GM12878 (cell line): Measurements from ENCODE around the gene TBCD. TPM values are rescaled to one million over a fixed set of nuclear protein-coding genes. Genes with fewer than 3 reads are reported as not detected.

Source experiments
- CHD4 ChIP-seq: fragments of 200-600 bp; sonication (generic); IDR thresholded peaks from 2 replicates; pipeline ENCODE4 v1.6.1; 2016; ENCODE audit warnings: mild to moderate bottlenecking
- EED ChIP-seq: sonication (generic); IDR thresholded peaks from 2 replicates; pipeline ENCODE4 v1.6.1; 2016; ENCODE audit warnings: antibody characterized with exemption, low read depth
- ESRRA ChIP-seq: IDR thresholded peaks from 2 replicates; pipeline ENCODE4 v1.6.1; 2012; ENCODE audit warnings: mild to moderate bottlenecking, low read length, improper control_type of control experiment
- HCFC1 ChIP-seq: fragments of 150-350 bp; IDR thresholded peaks from 2 replicates; pipeline ENCODE4 v1.6.1; 2014; ENCODE audit warnings: low read length
- IKZF2 ChIP-seq, 2 experiments: fragments of 450-650 bp; IDR thresholded peaks; 2 replicates each; pipeline ENCODE4 v1.6.1; 2017; ENCODE audit warnings: mild to moderate bottlenecking in 2 of 2, moderate library complexity in 2 of 2
- KDM1A ChIP-seq: fragments of 200-600 bp; sonication (generic); IDR thresholded peaks from 2 replicates; pipeline ENCODE4 v1.6.1; 2016; ENCODE audit warnings: borderline replicate concordance
- MAX ChIP-seq: IDR thresholded peaks from 2 replicates; pipeline ENCODE4 v1.6.1; 2012; ENCODE audit warnings: low read depth, low read length, improper control_type of control experiment
- MLLT1 ChIP-seq: fragments of 450-650 bp; IDR thresholded peaks from 2 replicates; pipeline ENCODE4 v1.6.1; 2016; ENCODE audit warnings: mild to moderate bottlenecking
- MXI1 ChIP-seq: fragments of 150-350 bp; IDR thresholded peaks from 2 replicates; pipeline ENCODE4 v1.6.1; 2011; ENCODE audit warnings: low read depth, mild to moderate bottlenecking, inconsistent platforms, low read length, improper control_type of control experiment
- MYB ChIP-seq: fragments of 150-350 bp; IDR thresholded peaks from 2 replicates; pipeline ENCODE4 v1.6.1; 2014; ENCODE audit warnings: mild to moderate bottlenecking, low read depth, low read length, borderline replicate concordance
- PAX8 ChIP-seq: fragments of 450-650 bp; IDR thresholded peaks from 2 replicates; pipeline ENCODE4 v1.6.1; 2017; ENCODE audit warnings: mild to moderate bottlenecking, moderate library complexity
- PML ChIP-seq: IDR thresholded peaks from 2 replicates; pipeline ENCODE4 v1.6.1; 2012; ENCODE audit warnings: low read length, inconsistent platforms
- POLR2A ChIP-seq: IDR thresholded peaks from 2 replicates; pipeline ENCODE4 v1.6.1; 2011; ENCODE audit warnings: low read depth, mild to moderate bottlenecking, low read length
- POLR2AphosphoS5 ChIP-seq: IDR thresholded peaks from 2 replicates; pipeline ENCODE4 v1.6.1; 2011; ENCODE audit warnings: mild to moderate bottlenecking, low read length, inconsistent platforms
- RAD21 ChIP-seq: IDR thresholded peaks from 2 replicates; pipeline ENCODE4 v1.6.1; 2011; ENCODE audit warnings: mild to moderate bottlenecking, low read depth, low read length, moderate library complexity; ENCODE audit not compliant: insufficient read depth
- RELB ChIP-seq: fragments of 450-650 bp; IDR thresholded peaks from 2 replicates; pipeline ENCODE4 v1.6.1; 2017; ENCODE audit warnings: low read depth, mild to moderate bottlenecking, moderate library complexity
- SPI1 ChIP-seq: IDR thresholded peaks from 2 replicates; pipeline ENCODE4 v1.6.1; 2011; ENCODE audit warnings: low read depth, mild to moderate bottlenecking, low read length, moderate library complexity, borderline replicate concordance; ENCODE audit not compliant: insufficient read depth
- TCF7 ChIP-seq: IDR thresholded peaks from 2 replicates; pipeline ENCODE4 v1.6.1; 2014; ENCODE audit warnings: antibody characterized with exemption, borderline replicate concordance
- ZNF592 ChIP-seq: fragments of 450-650 bp; IDR thresholded peaks from 2 replicates; pipeline ENCODE4 v1.6.1; 2017; ENCODE audit warnings: mild to moderate bottlenecking, moderate library complexity
- polyA plus RNA-seq, 11 experiments: library from polyadenylated mRNA; depleted of rRNA in 4 of 11; unstranded in 6 of 11; stranded (reverse) in 5 of 11; fragments of >200 nt; fragmentation: Nextera tagmentation in 4 of 11; fragmentation: Illumina TruSeq in 1 of 11; extraction: Ambion mirVana in 4 of 11; extraction: Trizol in 1 of 11; gene quantifications; 1 replicate in 1 of 11; 2 replicates in 10 of 11; pipeline versions ENCODE4 v1.2.1 to v1.2.3, GENCODE V29; 2011 to 2016; ENCODE audit warnings: inconsistent platforms in 2 of 11, missing spikeins in 2 of 11, low read depth in 1 of 11
- total RNA-seq, 4 experiments: library from RNA; depleted of rRNA in 3 of 4; stranded (reverse); fragments of >200 nt in 3 of 4; fragmentation: Illumina TruSeq in 1 of 4; extraction: Trizol in 1 of 4; gene quantifications; 2 replicates each; pipeline versions ENCODE4 v1.2.1 to v1.2.3, GENCODE V29; 2013 to 2021

Gene TBCD
- total and polyA plus RNA-seq, 10 of the 15 experiments (the other 5 are each of a cell fraction or from before 2014, with no cell fraction given), result 10.3 to 114 (median 52.4) TPM

- TF ChIP-seq MLLT1 (no peak), ZNF592 (no peak), POLR2AphosphoS5 (no peak), MAX (no peak), TCF7 (no peak), CHD4 (no peak), SPI1 (no peak), KDM1A (no peak), IKZF2 (IDR thresholded peaks at IDR 0.05) (0 out of 4 replicates have a peak, but pooled peaks of 1 of the 2 experiments have one; percentile 18), RAD21 (peak; percentile 59), POLR2A (no peak), PAX8 (no peak), ESRRA (no peak), EED (0 out of 2 replicates have a peak, but pooled peaks have one; percentile 46), MYB (no peak), RELB (no peak), HCFC1 (no peak), PML (no peak), MXI1 (no peak)
Observed at GRCh38 chr17:82775001-82775823, 23.3 kb downstream of the TBCD start (continued).
